Transverse colon (tissue), 3 donors: ENCODE results near the gene FETUB.

Source experiments
- POLR2A ChIP-seq: fragments of 450-650 bp; IDR thresholded peaks from one replicate; pipeline ENCODE4 v1.6.1; 2016; ENCODE audit warnings: antibody characterized with exemption, mild to moderate bottlenecking, moderate library complexity
- TF ChIP-seq, protein P1 (sequence below), 5 experiments: fragments of 200-600 bp in 3 of 5; fragments of 450-650 bp in 2 of 5; sonication (generic) in 3 of 5; IDR thresholded peaks; 1 replicate in 2 of 5; 2 replicates in 3 of 5; pipeline ENCODE4 v1.5.1; 2016 to 2017; ENCODE audit warnings: antibody characterized with exemption in 5 of 5, inconsistent platforms in 3 of 5, mild to moderate bottlenecking in 2 of 5, moderate library complexity in 1 of 5

DNA sequence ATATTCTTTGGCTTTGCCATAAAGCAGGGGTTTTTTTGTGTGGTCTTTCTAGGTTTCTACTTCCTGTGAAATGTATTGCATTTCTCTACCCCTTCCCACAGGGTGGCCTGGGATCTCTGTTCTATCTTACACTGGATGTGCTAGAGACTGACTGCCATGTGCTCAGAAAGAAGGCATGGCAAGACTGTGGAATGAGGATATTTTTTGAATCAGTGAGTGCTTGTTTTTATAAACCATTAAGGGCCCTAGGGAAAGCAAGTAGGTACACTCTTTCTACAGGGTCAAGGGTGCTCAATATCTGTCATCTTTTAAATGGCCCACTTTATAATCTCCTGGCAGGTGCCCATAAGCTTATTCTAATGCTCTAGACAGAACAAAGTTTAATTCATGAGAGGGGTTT is 730 bp downstream of the FETUB start:
- TF ChIP-seq, protein P1, sequence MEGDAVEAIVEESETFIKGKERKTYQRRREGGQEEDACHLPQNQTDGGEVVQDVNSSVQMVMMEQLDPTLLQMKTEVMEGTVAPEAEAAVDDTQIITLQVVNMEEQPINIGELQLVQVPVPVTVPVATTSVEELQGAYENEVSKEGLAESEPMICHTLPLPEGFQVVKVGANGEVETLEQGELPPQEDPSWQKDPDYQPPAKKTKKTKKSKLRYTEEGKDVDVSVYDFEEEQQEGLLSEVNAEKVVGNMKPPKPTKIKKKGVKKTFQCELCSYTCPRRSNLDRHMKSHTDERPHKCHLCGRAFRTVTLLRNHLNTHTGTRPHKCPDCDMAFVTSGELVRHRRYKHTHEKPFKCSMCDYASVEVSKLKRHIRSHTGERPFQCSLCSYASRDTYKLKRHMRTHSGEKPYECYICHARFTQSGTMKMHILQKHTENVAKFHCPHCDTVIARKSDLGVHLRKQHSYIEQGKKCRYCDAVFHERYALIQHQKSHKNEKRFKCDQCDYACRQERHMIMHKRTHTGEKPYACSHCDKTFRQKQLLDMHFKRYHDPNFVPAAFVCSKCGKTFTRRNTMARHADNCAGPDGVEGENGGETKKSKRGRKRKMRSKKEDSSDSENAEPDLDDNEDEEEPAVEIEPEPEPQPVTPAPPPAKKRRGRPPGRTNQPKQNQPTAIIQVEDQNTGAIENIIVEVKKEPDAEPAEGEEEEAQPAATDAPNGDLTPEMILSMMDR (IDR thresholded peaks at IDR 0.05): no peak
- no peak for TF ChIP-seq POLR2A
